ENCODE measurements around the gene IFNAR1. TPM values are rescaled to one million over a fixed set of nuclear protein-coding genes. Genes with fewer than 3 reads are reported as not detected.
A peak's percentile ranks its signal among the peaks of the same experiment; 100 is the strongest.

The IFNAR1 gene
- total RNA-seq, 2 experiments from 2014 or later: 35.7 to 36.3 TPM

- Mint-ChIP-seq H3K9me3 (no peaks in the 10 kb centered on the region), H3K4me1 (peaks cover 38% of the 10 kb centered on the region), H3K4me3 (peak overlapping the region; percentile 90), H3K27me3 (peaks cover 6% of the 10 kb centered on the region), H3K27ac (no peak overlapping the region), H3K36me3 (peaks cover 12% of the 10 kb centered on the region)
- no peak for ATAC-seq (ENCODE audit: low read depth)
- POLR2A ChIA-PET: interaction anchor here (0.9 kb wide), 1 partner anchor 10 kb away, joined by 3 read pairs; no protein-coding TSS in a partner anchor
- DNase-seq: no peak
Measured at GRCh38 chr21:33406493-33406892, 81.7 kb downstream of the IFNAR1 start.

Other genes with a start within 250 kb of the IFNAR1 start
- gene IFNAR2, start 95.0 kb upstream of the IFNAR1 start, total RNA-seq: 10 to 100 TPM; 68.3 to 77.6 TPM
- 10 to 100 TPM; 40.6 to 44.1 TPM for gene IL10RB, start 58.6 kb upstream of the IFNAR1 start, total RNA-seq
- 10 to 100 TPM; 17.8 to 18.8 TPM for gene IFNGR2, start 78.4 kb downstream of the IFNAR1 start, total RNA-seq
- 10 to 100 TPM; 72.6 to 80.3 TPM for gene TMEM50B, start 155.0 kb downstream of the IFNAR1 start, total RNA-seq
- gene DNAJC28, start 166.7 kb downstream of the IFNAR1 start, total RNA-seq: 1 to 10 TPM; 1.2 to 1.5 TPM
- 100 to 1,000 TPM; 102 to 117 TPM for gene GART, start 217.1 kb downstream of the IFNAR1 start, total RNA-seq
- gene SON, start 218.1 kb downstream of the IFNAR1 start, total RNA-seq: 100 to 1,000 TPM; 357 to 376 TPM

Data from activated naive CD8-positive, alpha-beta T cell treated with anti-CD3 and anti-CD28 coated beads, Interleukin-2, amount 10 ng/mL, durations not matched to agents 7 days and 5 days (primary cell).